HepG2 (cell line): Measurements from ENCODE around the gene IL6ST. TPM values are rescaled to one million over a fixed set of nuclear protein-coding genes. Genes with fewer than 3 reads are reported as not detected.

Source experiments
- ATAC-seq: fragments of 200-7000 bp; cut with Tn5 transposase; 3 replicates; pipeline ENCODE4 v1.9.1; 2020; ENCODE audit warnings: mild to moderate bottlenecking, moderate library complexity
- BruUV-seq: library from RNA; stranded (reverse); fragments of 400-500 nt; replicated peaks from 2 replicates; lab custom pipeline; 2021; lab: Mats Ljungman, UMichigan
- CTCF ChIA-PET: fragments of 300-600 bp; formaldehyde crosslinking; extraction: SDS; loops from one replicate; lab custom pipeline; 2021; ENCODE audit warnings: low total read pairs, inconsistent platforms, low intra/inter-chr PET ratio; lab: Yijun Ruan, JAX
- POLR2A ChIA-PET: fragments of 350-600 bp; sonication (Branson Sonifier 250); formaldehyde crosslinking; loops from one replicate; lab custom pipeline; 2020; ENCODE audit warnings: antibody characterized with exemption, inconsistent platforms; lab: Yijun Ruan, JAX
- DNase-seq: peaks from one replicate; pipeline ENCODE4 v3.0.0-alpha.2; 2015; ENCODE audit warnings: low spot score
- FAIRE-seq: peaks from 3 replicates; lab custom pipeline; 2011; peaks lifted over from hg19 to GRCh38; lab: Jason Lieb, UNC
- H2AFZ ChIP-seq: one replicate; pipeline ENCODE4 v1.6.1; 2011; ENCODE audit warnings: low read length, inconsistent platforms
- H3K27ac ChIP-seq: fragments of 300-600 bp; 3 replicates; pipeline ENCODE4 v1.8.0; 2011; ENCODE audit warnings: mixed run types, mild to moderate bottlenecking, mixed read lengths, low read length, inconsistent platforms; ENCODE audit not compliant: insufficient read depth; ENCODE audit errors: extremely low read length
- H3K27me3 ChIP-seq, 2 experiments: fragments of 200-600 bp in 1 of 2; 2 replicates in 1 of 2; 3 replicates in 1 of 2; pipeline versions ENCODE4 v1.6.0 to v1.8.0; 2011; ENCODE audit warnings: low read length in 2 of 2, mild to moderate bottlenecking in 2 of 2, moderate library complexity in 2 of 2, inconsistent platforms in 1 of 2; ENCODE audit not compliant: insufficient read depth in 2 of 2, control insufficient read depth in 1 of 2
- H3K36me3 ChIP-seq, 2 experiments: fragments of 200-600 bp in 1 of 2; replicated peaks in 1 of 2; 2 replicates in 1 of 2; 3 replicates in 1 of 2; pipeline versions ENCODE4 v1.5.1 to v1.8.0; 2011; ENCODE audit warnings: low read length in 2 of 2, inconsistent platforms in 1 of 2; ENCODE audit not compliant: insufficient read depth in 2 of 2, control insufficient read depth in 1 of 2
- H3K4me1 ChIP-seq: 2 replicates; pipeline ENCODE4 v1.5.1; 2012; ENCODE audit warnings: low read length, inconsistent platforms; ENCODE audit not compliant: insufficient read depth
- H3K4me2 ChIP-seq: 2 replicates; pipeline ENCODE4 v1.6.0; 2011; ENCODE audit warnings: low read depth, low read length, inconsistent platforms
- H3K4me3 ChIP-seq, 3 experiments: fragments of 200-600 bp in 1 of 3; sonication (generic), shearing (Covaris generic) in 1 of 3; replicated peaks in 1 of 3; 2 replicates each; pipeline ENCODE4 v1.5.1; 2011 to 2016; ENCODE audit warnings: low read length in 3 of 3, inconsistent platforms in 2 of 3, low read depth in 2 of 3, mild to moderate bottlenecking in 2 of 3, control low read depth in 1 of 3, mixed read lengths in 1 of 3; ENCODE audit not compliant: insufficient read depth in 1 of 3
- H3K79me2 ChIP-seq: one replicate; pipeline ENCODE4 v1.6.1; 2011; ENCODE audit warnings: low read length, inconsistent platforms; ENCODE audit not compliant: insufficient read depth
- H3K9ac ChIP-seq: 2 replicates; pipeline ENCODE4 v1.6.0; 2011; ENCODE audit warnings: mild to moderate bottlenecking, low read depth, low read length, inconsistent platforms; ENCODE audit not compliant: insufficient read depth
- H3K9me3 ChIP-seq: 2 replicates; pipeline ENCODE4 v1.5.1; 2012; ENCODE audit warnings: mild to moderate bottlenecking, low read length
- H4K20me1 ChIP-seq: 2 replicates; pipeline ENCODE4 v1.6.0; 2011; ENCODE audit warnings: inconsistent platforms, mild to moderate bottlenecking, low read length, moderate library complexity; ENCODE audit not compliant: insufficient read depth
- HNRNPK ChIP-seq: fragments of 200-400 bp; formaldehyde crosslinking; IDR thresholded peaks from 2 replicates; pipeline ENCODE4 v1.6.1; 2018; ENCODE audit warnings: low read length, low read depth, moderate library complexity, mild to moderate bottlenecking; ENCODE audit not compliant: poor library complexity, severe bottlenecking
- ZNF318 ChIP-seq: sonication (generic); formaldehyde crosslinking; IDR thresholded peaks from 2 replicates; pipeline ENCODE4 v1.4.0; 2020; ENCODE audit warnings: mild to moderate bottlenecking, missing genetic modification reagents
- ZNF746 ChIP-seq: sonication (generic); formaldehyde crosslinking; IDR thresholded peaks from 2 replicates; pipeline ENCODE4 v1.8.0; 2022; ENCODE audit warnings: mild to moderate bottlenecking, missing genetic modification reagents
- WGBS: methylation state at CpG from one replicate; pipeline ENCODE4 v1.1.6; 2017; ENCODE audit warnings: low lambda C conversion rate; 5-methylcytosine and 5-hydroxymethylcytosine counted together
- in situ Hi-C: cut with HindIII; loops from 2 replicates; pipeline ENCODE4 v1.10.0; 2017; ENCODE audit warnings: low pct_unique_long_range_greater_than_20kb; ENCODE audit not compliant: extremely low pct_ligation_motif_present
- intact Hi-C: fragments of 100-400 bp; cut with micrococcal nuclease; formaldehyde crosslinking; loops from one replicate; pipeline ENCODE4 v1.10.0; 2022; ENCODE audit not compliant: unreplicated experiment
- polyA plus RNA-seq, 8 experiments: library from polyadenylated mRNA; depleted of rRNA in 3 of 8; stranded (reverse) in 7 of 8; unstranded in 1 of 8; fragments of >200 nt; fragmentation: Illumina TruSeq in 4 of 8; extraction: Trizol in 4 of 8; gene quantifications; 2 replicates each; pipeline versions ENCODE4 v1.2.1 to v1.2.3, GENCODE V29; 2011 to 2016; ENCODE audit warnings: low read depth in 4 of 8, missing spikeins in 1 of 8, mixed read lengths in 1 of 8; ENCODE audit not compliant: insufficient read depth in 1 of 8
- total RNA-seq, 5 experiments: library from RNA; depleted of rRNA; stranded (reverse); fragments of >200 nt; fragmentation: Illumina TruSeq; extraction: Trizol; gene quantifications; 2 replicates each; pipeline ENCODE4 v1.2.3, GENCODE V29; 2016; ENCODE audit warnings: low read depth in 1 of 5

IL6ST gene
- total and polyA plus RNA-seq, 2 of the 13 experiments (the other 11 are each of a cell fraction or from before 2014, with no cell fraction given): 66.6 to 166 TPM

- no peak for FAIRE-seq
- POLR2A ChIA-PET: interaction anchor here (1.5 to 1.9 kb wide), 2 partner anchors 10 to 21 kb away, joined by 4 to 6 read pairs; partner anchors contain the start of gene IL6ST
- Histone ChIP-seq H3K27ac (no peak overlapping the region), H3K4me1 (peaks cover 37% of the 10 kb centered on the region)
- TF ChIP-seq HNRNPK: peak; percentile 84
- no peak for TF ChIP-seq ZNF746 (CRISPR knock-in tag)
- TF ChIP-seq ZNF318 (CRISPR knock-in tag): no peak
- TF ChIP-seq, all 625 proteins: peak for 1
- intact Hi-C loops (no loop called here), in situ Hi-C loops (no loop called here)
- CTCF ChIA-PET: no interaction called here
- H3K36me3 ChIP-seq: no peaks in the 10 kb centered on the region
- no peak for DNase-seq
- 100% methylated on average over 1 of the region's 1 CpG for WGBS
- no peaks in the 10 kb centered on the region for H4K20me1 ChIP-seq
- no TSS peak for BruUV-seq
- no peak for ATAC-seq
- H2AFZ ChIP-seq: no peak overlapping the region
- H3K79me2 ChIP-seq: no peaks in the 10 kb centered on the region
- peaks cover 8% of the 10 kb centered on the region for H3K9me3 ChIP-seq
- H3K4me2 ChIP-seq: no peak overlapping the region
- no peak overlapping the region for H3K9ac ChIP-seq
- H3K27me3 ChIP-seq: no peaks in the 10 kb centered on the region
- no peak overlapping the region for H3K4me3 ChIP-seq
These were observed 10.1 kb upstream of the IL6ST start for GRCh38 chr5:56004874-56005273.
